Ascending aorta (tissue), 2 donors: ENCODE results near the gene NPPA. TPM values are rescaled to one million over a fixed set of nuclear protein-coding genes. Genes with fewer than 3 reads are reported as not detected.

Experiments used
- DNase-seq, 2 donors: peaks; one replicate each; pipeline ENCODE4 v3.0.0-alpha.2; 2019; ENCODE audit warnings: low spot score in 2 of 2
- H3K27ac ChIP-seq, 2 donors: fragments of 200-600 bp; sonication (generic); one replicate each; pipeline ENCODE4 v1.5.1; 2016 to 2017; ENCODE audit warnings: mild to moderate bottlenecking in 1 of 2
- H3K27me3 ChIP-seq: fragments of 200-600 bp; sonication (generic); one replicate; pipeline ENCODE4 v1.5.1; 2017
- H3K36me3 ChIP-seq, 2 donors: fragments of 200-600 bp; sonication (generic); one replicate each; pipeline ENCODE4 v1.5.1; 2016
- H3K4me1 ChIP-seq, 2 donors: fragments of 200-600 bp; sonication (generic); one replicate each; pipeline ENCODE4 v1.5.1; 2016 to 2017; ENCODE audit warnings: mild to moderate bottlenecking in 1 of 2
- H3K4me3 ChIP-seq, 2 donors: fragments of 200-600 bp; sonication (generic); one replicate each; pipeline ENCODE4 v1.5.1; 2016 to 2017; ENCODE audit warnings: mild to moderate bottlenecking in 1 of 2
- H3K9me3 ChIP-seq, 2 donors: fragments of 200-600 bp; sonication (generic); one replicate each; pipeline ENCODE4 v1.5.1; 2016
- intact Hi-C: fragments of 100-400 bp; cut with DNase I; formaldehyde crosslinking; loops from one replicate; pipeline ENCODE4 v1.15.1; 2023
- total RNA-seq: library from RNA; depleted of rRNA; stranded (reverse); fragments of >200 nt; gene quantifications from one replicate; pipeline ENCODE4 v1.1.0, GENCODE V29; 2016
- TF ChIP-seq, protein P1 (sequence below), 3 experiments: fragments of 200-600 bp in 2 of 3; fragments of 450-650 bp in 1 of 3; sonication (generic) in 2 of 3; IDR thresholded peaks; one replicate each; pipeline ENCODE4 v1.5.1; 2016 to 2019; ENCODE audit warnings: antibody characterized with exemption in 3 of 3, mild to moderate bottlenecking in 1 of 3, moderate library complexity in 1 of 3

NPPA gene
- total RNA-seq, 1 donor from 2014 or later, result not detected

DNA sequence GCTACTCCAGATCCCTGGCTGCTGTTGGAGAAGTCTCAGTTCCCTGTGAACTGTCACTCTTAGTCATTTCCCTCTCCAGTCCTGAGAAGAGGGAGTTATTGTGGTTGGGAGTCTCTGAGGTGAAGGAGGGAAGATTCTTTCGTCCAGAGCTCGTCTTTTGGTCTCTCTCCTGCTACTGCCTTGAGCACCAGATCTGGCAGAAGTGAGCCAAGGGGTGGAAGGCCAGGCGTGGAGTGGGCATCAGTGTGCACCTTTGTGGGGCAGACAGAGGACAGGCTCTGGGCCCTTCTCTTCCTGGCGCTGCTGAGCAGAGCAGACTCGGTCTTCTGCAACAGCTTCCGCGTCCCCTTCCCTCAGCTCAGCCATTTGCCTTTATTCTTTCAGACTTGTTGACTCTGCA, 22.5 kb downstream of the NPPA start:
- no peak for DNase-seq
- no peaks in the 10 kb centered on the region for H3K4me1 ChIP-seq
- H3K27me3 ChIP-seq, result no peaks in the 10 kb centered on the region
- TF ChIP-seq, protein P1, sequence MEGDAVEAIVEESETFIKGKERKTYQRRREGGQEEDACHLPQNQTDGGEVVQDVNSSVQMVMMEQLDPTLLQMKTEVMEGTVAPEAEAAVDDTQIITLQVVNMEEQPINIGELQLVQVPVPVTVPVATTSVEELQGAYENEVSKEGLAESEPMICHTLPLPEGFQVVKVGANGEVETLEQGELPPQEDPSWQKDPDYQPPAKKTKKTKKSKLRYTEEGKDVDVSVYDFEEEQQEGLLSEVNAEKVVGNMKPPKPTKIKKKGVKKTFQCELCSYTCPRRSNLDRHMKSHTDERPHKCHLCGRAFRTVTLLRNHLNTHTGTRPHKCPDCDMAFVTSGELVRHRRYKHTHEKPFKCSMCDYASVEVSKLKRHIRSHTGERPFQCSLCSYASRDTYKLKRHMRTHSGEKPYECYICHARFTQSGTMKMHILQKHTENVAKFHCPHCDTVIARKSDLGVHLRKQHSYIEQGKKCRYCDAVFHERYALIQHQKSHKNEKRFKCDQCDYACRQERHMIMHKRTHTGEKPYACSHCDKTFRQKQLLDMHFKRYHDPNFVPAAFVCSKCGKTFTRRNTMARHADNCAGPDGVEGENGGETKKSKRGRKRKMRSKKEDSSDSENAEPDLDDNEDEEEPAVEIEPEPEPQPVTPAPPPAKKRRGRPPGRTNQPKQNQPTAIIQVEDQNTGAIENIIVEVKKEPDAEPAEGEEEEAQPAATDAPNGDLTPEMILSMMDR (IDR thresholded peaks at IDR 0.05), result no peak
- no peak overlapping the region for H3K27ac ChIP-seq
- no peak overlapping the region for H3K4me3 ChIP-seq
- peaks cover 77 to 83% of the 10 kb centered on the region in 2 donors for H3K36me3 ChIP-seq
- intact Hi-C loops, result no loop called here
- H3K9me3 ChIP-seq, result no peaks in the 10 kb centered on the region

DNA sequence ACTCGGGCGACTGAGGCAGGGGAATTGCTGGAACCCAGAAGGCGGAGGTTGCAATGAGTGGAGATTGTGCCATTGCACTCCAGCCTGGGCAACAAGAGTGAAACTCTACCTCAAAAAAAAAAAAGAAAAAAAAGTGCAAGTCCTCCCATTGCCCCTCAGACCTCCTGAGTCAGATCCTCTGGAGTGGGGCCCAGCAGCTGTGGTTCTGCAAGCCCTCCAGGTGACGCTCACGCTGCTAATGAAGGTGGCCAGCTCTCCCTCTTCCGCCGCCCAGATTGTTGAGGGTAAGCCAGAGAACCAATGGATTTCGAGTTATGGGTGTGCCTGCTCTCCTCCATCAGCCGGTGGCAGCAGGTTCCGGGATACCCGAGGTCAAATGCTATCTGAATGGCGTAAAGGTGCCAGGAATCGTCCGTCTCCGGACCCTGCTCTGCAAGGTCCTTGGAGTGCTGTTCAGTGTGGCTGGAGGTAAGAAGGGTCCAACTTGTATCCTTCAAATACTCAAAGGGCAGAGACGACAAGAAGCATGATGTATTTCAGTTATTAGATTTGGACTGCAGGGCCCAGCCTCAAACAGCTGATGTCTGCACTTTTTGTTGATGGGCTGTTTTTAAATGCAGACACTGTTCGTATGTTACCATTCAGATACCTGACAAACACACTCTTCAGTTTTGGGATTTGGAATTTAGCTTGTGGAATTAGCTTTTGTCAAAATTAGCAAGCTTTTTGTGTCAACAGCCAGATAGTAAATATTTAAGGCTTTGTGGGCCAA, 24.0 kb downstream of the NPPA start:
- H3K9me3 ChIP-seq, result no peaks in the 10 kb centered on the region
- peaks cover 77 to 81% of the 10 kb centered on the region in 2 donors for H3K36me3 ChIP-seq
- H3K4me3 ChIP-seq, result no peak overlapping the region
- TF ChIP-seq, protein P1 (IDR thresholded peaks at IDR 0.05), result no peak
- intact Hi-C loops, result no loop called here
- no peak for DNase-seq
- no peaks in the 10 kb centered on the region for H3K4me1 ChIP-seq
- no peak overlapping the region for H3K27ac ChIP-seq
- no peaks in the 10 kb centered on the region for H3K27me3 ChIP-seq

DNA sequence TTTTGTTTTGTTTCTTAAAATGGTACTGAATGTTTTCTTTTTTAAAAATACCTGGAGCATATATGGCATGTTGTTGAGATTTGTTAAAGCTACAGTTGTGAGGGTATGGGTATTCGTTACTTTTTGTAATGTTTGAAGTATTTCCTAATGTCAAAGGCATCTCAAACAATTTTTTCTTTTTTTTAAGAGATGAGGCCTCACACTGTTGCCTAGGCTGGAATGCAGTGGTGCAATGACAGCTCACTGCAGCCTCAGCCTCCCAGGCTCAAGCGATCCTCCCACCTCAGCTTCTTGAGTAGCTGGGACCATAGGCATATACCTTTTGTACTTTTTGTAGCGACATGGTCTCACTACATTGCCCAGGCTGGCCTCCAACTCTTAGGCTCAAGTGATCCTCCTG, 25.5 kb downstream of the NPPA start:
- TF ChIP-seq, protein P1 (IDR thresholded peaks at IDR 0.05), result no peak
- no peaks in the 10 kb centered on the region for H3K27me3 ChIP-seq
- no peaks in the 10 kb centered on the region for H3K9me3 ChIP-seq
- no peak overlapping the region for H3K27ac ChIP-seq
- intact Hi-C loops, result no loop called here
- no peaks in the 10 kb centered on the region for H3K4me1 ChIP-seq
- H3K4me3 ChIP-seq, result no peak overlapping the region
- no peak for DNase-seq
- H3K36me3 ChIP-seq, result peaks cover 72 to 81% of the 10 kb centered on the region in 2 donors

DNA sequence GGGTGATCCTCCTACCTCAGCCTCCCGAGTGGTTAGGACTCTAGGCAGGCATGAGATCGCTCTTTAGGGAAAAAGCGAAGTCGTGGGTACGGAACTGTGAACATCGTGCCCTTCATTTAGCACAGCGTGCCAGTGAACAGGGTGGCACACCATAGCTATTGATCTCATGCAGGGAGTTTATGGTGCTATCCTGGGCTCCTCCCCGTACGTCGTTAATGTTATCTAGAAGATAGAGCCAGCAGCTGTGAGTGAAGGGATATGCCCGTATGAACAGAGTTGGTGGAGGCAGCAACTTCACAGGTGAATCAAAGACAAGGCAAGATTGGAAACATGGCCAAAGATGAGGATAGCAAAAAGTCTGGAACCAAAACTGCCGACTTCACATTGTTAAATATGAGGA, 30.4 kb downstream of the NPPA start:
- no peak for DNase-seq
- Histone ChIP-seq H3K27me3 (no peaks in the 10 kb centered on the region), H3K4me3 (no peak overlapping the region), H3K27ac (no peak overlapping the region), H3K36me3 (peaks cover 56 to 64% of the 10 kb centered on the region in 2 donors), H3K9me3 (no peaks in the 10 kb centered on the region), H3K4me1 (no peaks in the 10 kb centered on the region)
- TF ChIP-seq, protein P1 (IDR thresholded peaks at IDR 0.05), result no peak
- intact Hi-C loops, result no loop called here

DNA sequence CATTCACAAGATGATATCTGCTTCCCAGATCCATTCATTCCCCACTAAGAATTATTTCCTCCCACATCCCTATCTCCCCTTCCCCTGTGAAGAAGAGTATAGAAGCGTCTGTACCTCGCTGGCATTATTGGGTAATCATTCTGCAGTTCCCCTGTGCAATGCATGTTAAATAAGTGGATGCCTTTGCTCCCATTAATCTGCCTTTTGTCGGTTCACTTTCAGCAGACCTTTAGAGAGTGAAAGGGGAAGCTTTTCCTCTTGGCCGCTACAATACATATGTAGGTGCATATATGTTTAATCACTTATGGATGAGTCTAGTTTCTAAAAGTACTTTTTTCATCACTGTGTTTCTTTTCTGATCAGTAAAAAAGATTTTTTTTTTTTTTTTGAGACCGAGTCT, 34.6 kb downstream of the NPPA start:
- Histone ChIP-seq H3K9me3 (no peaks in the 10 kb centered on the region), H3K4me1 (no peaks in the 10 kb centered on the region), H3K4me3 (no peak overlapping the region), H3K27ac (no peak overlapping the region), H3K27me3 (no peaks in the 10 kb centered on the region), H3K36me3 (peaks cover 32 to 62% of the 10 kb centered on the region in 2 donors)
- intact Hi-C loops, result no loop called here
- no peak for DNase-seq
- TF ChIP-seq, protein P1 (IDR thresholded peaks at IDR 0.05), result no peak
